Measurements from ENCODE around the gene SLC34A3.

Gene SLC34A3

DNA sequence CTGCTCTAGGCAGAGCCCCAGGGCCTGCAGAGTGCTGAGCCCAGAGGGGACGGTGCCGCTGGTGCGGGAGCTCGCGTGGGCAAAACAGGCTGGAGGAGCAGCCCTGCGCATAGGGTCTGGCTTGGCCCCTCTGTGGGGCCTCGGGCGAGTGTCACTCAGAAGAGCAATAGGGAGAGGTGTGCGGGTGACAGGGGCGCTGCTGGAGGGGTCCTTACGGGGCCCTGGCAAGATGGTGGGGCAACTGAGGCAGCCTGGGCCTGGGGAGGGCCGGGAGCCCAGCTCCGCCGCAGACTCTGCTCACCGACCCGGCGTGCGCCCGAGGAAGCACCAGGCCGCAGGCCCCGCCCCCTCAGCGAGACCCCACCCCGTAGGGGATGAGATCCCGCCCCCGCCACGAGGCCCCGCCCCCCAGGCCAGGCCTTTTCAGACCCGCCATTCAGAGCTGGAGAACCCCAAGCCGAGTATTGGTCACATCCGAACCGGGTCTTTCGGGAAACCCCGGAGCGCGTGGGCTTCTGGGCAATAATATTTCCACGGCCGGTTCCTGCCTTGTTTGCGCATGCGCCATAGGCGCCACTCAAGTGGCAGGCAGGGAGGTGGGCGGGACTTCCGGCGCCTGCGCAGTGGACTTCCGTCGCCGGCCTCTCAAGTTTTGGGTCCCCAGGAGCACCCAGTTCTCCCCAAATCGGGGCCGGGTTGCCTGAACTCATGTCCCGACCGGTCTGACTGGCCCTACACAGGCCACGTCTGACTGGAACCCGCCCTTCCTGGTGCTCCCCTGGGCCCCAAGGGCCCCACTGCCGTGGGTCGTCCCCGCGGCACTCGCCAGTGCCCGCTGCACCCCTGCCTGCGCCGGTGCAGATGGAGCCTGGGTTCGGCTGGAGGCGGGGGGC, 7.4 kb upstream of the SLC34A3 start:
- DNase-seq (ENCODE audit: low read depth in 1 of 2, low spot score in 1 of 2): peak; percentile 92 to 99
- Histone ChIP-seq H3K27ac (replicated peaks) (peak overlapping the region; percentile 73), H3K4me3 (replicated peaks; ENCODE audit: insufficient read depth, low read length) (peak overlapping the region; percentile 84), H3K27me3 (ENCODE audit: insufficient read depth, poor library complexity, severe bottlenecking) (no peaks in the 10 kb centered on the region)
- TF ChIP-seq GABPA (IDR thresholded peaks at IDR 0.05; ENCODE audit: low read depth) (peak; percentile 95), SPI1 (IDR thresholded peaks at IDR 0.05; ENCODE audit: borderline replicate concordance, low read depth) (peak; percentile 39; the same call in 1 of the 2 replicates), POLR2AphosphoS5 (IDR thresholded peaks at IDR 0.05; ENCODE audit: low read depth) (peak; percentile 65)
- TF ChIP-seq, protein P1, sequence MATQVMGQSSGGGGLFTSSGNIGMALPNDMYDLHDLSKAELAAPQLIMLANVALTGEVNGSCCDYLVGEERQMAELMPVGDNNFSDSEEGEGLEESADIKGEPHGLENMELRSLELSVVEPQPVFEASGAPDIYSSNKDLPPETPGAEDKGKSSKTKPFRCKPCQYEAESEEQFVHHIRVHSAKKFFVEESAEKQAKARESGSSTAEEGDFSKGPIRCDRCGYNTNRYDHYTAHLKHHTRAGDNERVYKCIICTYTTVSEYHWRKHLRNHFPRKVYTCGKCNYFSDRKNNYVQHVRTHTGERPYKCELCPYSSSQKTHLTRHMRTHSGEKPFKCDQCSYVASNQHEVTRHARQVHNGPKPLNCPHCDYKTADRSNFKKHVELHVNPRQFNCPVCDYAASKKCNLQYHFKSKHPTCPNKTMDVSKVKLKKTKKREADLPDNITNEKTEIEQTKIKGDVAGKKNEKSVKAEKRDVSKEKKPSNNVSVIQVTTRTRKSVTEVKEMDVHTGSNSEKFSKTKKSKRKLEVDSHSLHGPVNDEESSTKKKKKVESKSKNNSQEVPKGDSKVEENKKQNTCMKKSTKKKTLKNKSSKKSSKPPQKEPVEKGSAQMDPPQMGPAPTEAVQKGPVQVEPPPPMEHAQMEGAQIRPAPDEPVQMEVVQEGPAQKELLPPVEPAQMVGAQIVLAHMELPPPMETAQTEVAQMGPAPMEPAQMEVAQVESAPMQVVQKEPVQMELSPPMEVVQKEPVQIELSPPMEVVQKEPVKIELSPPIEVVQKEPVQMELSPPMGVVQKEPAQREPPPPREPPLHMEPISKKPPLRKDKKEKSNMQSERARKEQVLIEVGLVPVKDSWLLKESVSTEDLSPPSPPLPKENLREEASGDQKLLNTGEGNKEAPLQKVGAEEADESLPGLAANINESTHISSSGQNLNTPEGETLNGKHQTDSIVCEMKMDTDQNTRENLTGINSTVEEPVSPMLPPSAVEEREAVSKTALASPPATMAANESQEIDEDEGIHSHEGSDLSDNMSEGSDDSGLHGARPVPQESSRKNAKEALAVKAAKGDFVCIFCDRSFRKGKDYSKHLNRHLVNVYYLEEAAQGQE (IDR thresholded peaks at IDR 0.05; ENCODE audit: insufficient replicate concordance, low read depth): no peak
- TF ChIP-seq, protein P2, sequence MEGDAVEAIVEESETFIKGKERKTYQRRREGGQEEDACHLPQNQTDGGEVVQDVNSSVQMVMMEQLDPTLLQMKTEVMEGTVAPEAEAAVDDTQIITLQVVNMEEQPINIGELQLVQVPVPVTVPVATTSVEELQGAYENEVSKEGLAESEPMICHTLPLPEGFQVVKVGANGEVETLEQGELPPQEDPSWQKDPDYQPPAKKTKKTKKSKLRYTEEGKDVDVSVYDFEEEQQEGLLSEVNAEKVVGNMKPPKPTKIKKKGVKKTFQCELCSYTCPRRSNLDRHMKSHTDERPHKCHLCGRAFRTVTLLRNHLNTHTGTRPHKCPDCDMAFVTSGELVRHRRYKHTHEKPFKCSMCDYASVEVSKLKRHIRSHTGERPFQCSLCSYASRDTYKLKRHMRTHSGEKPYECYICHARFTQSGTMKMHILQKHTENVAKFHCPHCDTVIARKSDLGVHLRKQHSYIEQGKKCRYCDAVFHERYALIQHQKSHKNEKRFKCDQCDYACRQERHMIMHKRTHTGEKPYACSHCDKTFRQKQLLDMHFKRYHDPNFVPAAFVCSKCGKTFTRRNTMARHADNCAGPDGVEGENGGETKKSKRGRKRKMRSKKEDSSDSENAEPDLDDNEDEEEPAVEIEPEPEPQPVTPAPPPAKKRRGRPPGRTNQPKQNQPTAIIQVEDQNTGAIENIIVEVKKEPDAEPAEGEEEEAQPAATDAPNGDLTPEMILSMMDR (IDR thresholded peaks at IDR 0.05; ENCODE audit: insufficient read depth, low read length): no peak

DNA sequence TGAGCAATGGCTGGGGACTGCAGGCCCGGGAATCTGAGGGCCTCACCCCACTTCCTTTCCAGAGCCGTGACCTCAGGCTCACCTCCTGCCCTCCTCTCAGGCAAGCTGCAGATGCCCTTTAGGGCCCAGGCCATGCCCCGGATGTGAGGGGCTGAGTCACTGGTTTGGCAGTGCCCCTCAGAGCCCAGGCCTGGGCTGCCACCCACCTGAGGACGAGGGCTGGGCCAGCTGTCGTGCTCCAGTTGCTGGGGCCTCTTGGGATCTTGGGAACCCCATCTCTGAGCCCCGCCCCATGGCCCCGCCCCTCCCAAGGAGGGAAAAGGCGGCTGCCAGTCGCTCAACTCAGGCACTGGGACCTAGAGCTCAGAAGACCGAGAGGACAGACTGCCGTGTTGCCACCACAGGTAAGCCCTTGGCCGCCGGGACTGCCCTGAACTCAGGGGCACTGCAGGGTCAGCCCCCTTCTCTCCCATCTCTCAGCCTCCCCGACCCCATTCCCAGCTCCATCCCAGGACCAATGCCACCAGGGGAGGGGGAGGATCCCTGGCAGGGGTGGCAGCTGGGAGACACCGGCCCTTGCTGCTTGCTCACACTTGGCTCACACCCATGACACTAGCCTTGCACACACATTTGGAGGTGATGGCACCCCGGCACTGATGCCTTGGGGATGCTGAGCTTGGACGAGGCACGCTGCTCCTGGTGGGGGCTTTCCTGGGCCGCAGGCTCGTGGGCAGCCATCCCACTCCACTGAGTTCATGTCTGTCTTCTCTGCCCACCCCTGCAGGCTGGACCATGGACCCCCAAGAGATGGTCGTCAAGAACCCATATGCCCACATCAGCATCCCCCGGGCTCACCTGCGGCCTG, 5.6 kb upstream of the SLC34A3 start, which contains the start of gene CYSRT1:
CYSRT1 (plus strand) TSS at position 345 of the 865 bp plus-strand sequence; CDS start at position 793, 448 bp downstream.
- Histone ChIP-seq H3K27me3 (ENCODE audit: insufficient read depth, poor library complexity, severe bottlenecking) (no peaks in the 10 kb centered on the region), H3K27ac (replicated peaks) (peak within 1 kb of the TSS; percentile 73), H3K4me3 (replicated peaks; ENCODE audit: insufficient read depth, low read length) (peak within 1 kb of the TSS; percentile 84)
- no peak for TF ChIP-seq SPI1 (IDR thresholded peaks at IDR 0.05; ENCODE audit: borderline replicate concordance, low read depth)
- TF ChIP-seq, protein P2 (IDR thresholded peaks at IDR 0.05; ENCODE audit: insufficient read depth, low read length): no peak
- TF ChIP-seq, protein P1 (IDR thresholded peaks at IDR 0.05; ENCODE audit: insufficient replicate concordance, low read depth): no peak
- no peak for TF ChIP-seq POLR2AphosphoS5 (IDR thresholded peaks at IDR 0.05; ENCODE audit: low read depth)
- TF ChIP-seq GABPA (IDR thresholded peaks at IDR 0.05; ENCODE audit: low read depth): no peak
- DNase-seq (ENCODE audit: low read depth in 1 of 2, low spot score in 1 of 2): no peak

DNA sequence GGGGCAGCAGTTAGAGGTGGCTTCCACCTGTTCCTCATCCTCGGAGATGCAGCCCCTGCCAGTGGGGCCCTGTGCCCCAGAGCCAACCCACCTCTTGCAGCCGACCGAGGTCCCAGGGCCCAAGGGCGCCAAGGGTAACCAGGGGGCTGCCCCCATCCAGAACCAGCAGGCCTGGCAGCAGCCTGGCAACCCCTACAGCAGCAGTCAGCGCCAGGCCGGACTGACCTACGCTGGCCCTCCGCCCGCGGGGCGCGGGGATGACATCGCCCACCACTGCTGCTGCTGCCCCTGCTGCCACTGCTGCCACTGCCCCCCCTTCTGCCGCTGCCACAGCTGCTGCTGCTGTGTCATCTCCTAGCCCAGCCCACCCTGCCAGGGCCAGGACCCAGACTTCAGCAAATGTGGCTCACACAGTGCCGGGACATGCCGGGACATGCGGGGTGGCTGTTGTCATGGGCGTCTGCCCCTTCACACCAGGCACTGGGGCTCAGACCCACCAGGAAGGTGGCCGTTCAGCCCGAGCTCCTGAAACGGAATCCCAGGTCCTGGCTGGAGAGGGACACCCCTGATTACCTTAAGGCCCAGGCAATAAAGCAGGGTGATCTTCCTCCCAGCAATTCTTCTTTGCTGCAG, 4.9 kb upstream of the SLC34A3 start:
- Histone ChIP-seq H3K27ac (replicated peaks) (no peak overlapping the region), H3K27me3 (ENCODE audit: insufficient read depth, poor library complexity, severe bottlenecking) (no peaks in the 10 kb centered on the region), H3K4me3 (replicated peaks; ENCODE audit: insufficient read depth, low read length) (no peak overlapping the region)
- TF ChIP-seq GABPA (IDR thresholded peaks at IDR 0.05; ENCODE audit: low read depth): no peak
- TF ChIP-seq, protein P1 (IDR thresholded peaks at IDR 0.05; ENCODE audit: insufficient replicate concordance, low read depth): no peak
- no peak for TF ChIP-seq POLR2AphosphoS5 (IDR thresholded peaks at IDR 0.05; ENCODE audit: low read depth)
- no peak for TF ChIP-seq SPI1 (IDR thresholded peaks at IDR 0.05; ENCODE audit: borderline replicate concordance, low read depth)
- TF ChIP-seq, protein P2 (IDR thresholded peaks at IDR 0.05; ENCODE audit: insufficient read depth, low read length): no peak
- DNase-seq (ENCODE audit: low read depth in 1 of 2, low spot score in 1 of 2): no peak

Measured in HL-60 (cell line).